GM18873 (cell line): ENCODE measurements around the gene RPS6KA3.
A peak's percentile ranks its signal among the peaks of the same experiment; 100 is the strongest.
"Not testable (repeated sequence)": the region's sequence is repeated elsewhere in the genome, so short reads cannot be mapped to it uniquely, and the experiment has no call there.

Experiments used
- ATAC-seq: cut with Tn5 transposase; IDR thresholded peaks from one replicate; pipeline ENCODE4 v1.9.1; 2021; ENCODE audit warnings: mild to moderate bottlenecking, moderate library complexity, moderate number of reproducible peaks; ENCODE audit not compliant: unreplicated experiment, low FRiP score

The RPS6KA3 gene

GRCh38 chrX:20149326-20149725 is 117.4 kb downstream of the RPS6KA3 start:
- no peak for ATAC-seq

- no peak for ATAC-seq
Measured at GRCh38 chrX:20147561-20147960, 119.1 kb downstream of the RPS6KA3 start.

- no peak for ATAC-seq
Measured at GRCh38 chrX:20144491-20144890, 122.2 kb downstream of the RPS6KA3 start.

- ATAC-seq, result no peak
Measured at GRCh38 chrX:20143561-20143960, 123.1 kb downstream of the RPS6KA3 start.

GRCh38 chrX:20143111-20143510 is 123.6 kb downstream of the RPS6KA3 start:
- ATAC-seq, result no peak

- peak; percentile 99 for ATAC-seq
Measured at GRCh38 chrX:20141281-20142220, 125.2 kb downstream of the RPS6KA3 start, which contains the start of gene EIF1AX. Gene EIF1AX (minus strand): TSS chrX:20141838. CDS start chrX:20141640, 198 bp downstream.

GRCh38 chrX:20140420-20140819 is 126.3 kb downstream of the RPS6KA3 start:
- no peak for ATAC-seq

- ATAC-seq, result no peak
Measured at GRCh38 chrX:20139966-20140365, 126.7 kb downstream of the RPS6KA3 start.

GRCh38 chrX:20135944-20136343 is 130.8 kb downstream of the RPS6KA3 start:
- ATAC-seq, result no peak

- ATAC-seq, result no peak
Measured at GRCh38 chrX:20132666-20133065, 134.0 kb downstream of the RPS6KA3 start.

GRCh38 chrX:20130357-20130756 is 136.4 kb downstream of the RPS6KA3 start:
- ATAC-seq, result no peak

GRCh38 chrX:20129547-20129946 is 137.2 kb downstream of the RPS6KA3 start:
- ATAC-seq, result no peak

- ATAC-seq, result no peak
Measured at GRCh38 chrX:20128670-20129069, 138.0 kb downstream of the RPS6KA3 start.

GRCh38 chrX:20127440-20127839 is 139.3 kb downstream of the RPS6KA3 start:
- not testable (repeated sequence) for ATAC-seq

GRCh38 chrX:20126833-20127232 is 139.9 kb downstream of the RPS6KA3 start:
- not testable (repeated sequence) for ATAC-seq

- ATAC-seq, result no peak
Measured at GRCh38 chrX:20124964-20125363, 141.7 kb downstream of the RPS6KA3 start.

GRCh38 chrX:20118065-20118824 is 148.5 kb downstream of the RPS6KA3 start:
- no peak for ATAC-seq

- no peak for ATAC-seq
Measured at GRCh38 chrX:20116577-20117240, 150.0 kb downstream of the RPS6KA3 start, which contains the start of gene MAP7D2. Gene MAP7D2 (minus strand): TSS chrX:20116907. CDS start chrX:20116879, 28 bp downstream.

GRCh38 chrX:20116087-20116576 is 150.6 kb downstream of the RPS6KA3 start:
- no peak for ATAC-seq

GRCh38 chrX:20112022-20112774 is 154.5 kb downstream of the RPS6KA3 start:
- ATAC-seq, result no peak
